Adipose tissue (tissue), 3 donors: ENCODE results near the gene TMEM87B. TPM values are rescaled to one million over a fixed set of nuclear protein-coding genes. Genes with fewer than 3 reads are reported as not detected.

ENCODE experiments used
- polyA plus RNA-seq, 3 donors: library from polyadenylated mRNA; stranded (reverse); fragments of 200-250 nt; gene quantifications; one replicate each; pipeline ENCODE4 v1.2.3, GENCODE V29; 2013
- donor health status: healthy with polysubstance abuse.
- donor health status: Bipolar disorder and iron deficiency.
- donor health status: healthy.

Gene TMEM87B
- polyA plus RNA-seq, 3 donors = 10.0 to 10.3 (median 10.3) TPM

Other genes starting within 250 kb of the TMEM87B start
- gene ANAPC1, start 171.1 kb upstream of the TMEM87B start, polyA plus RNA-seq = 1 to 10 TPM; 5.7 to 9.6 (median 6.4) TPM
- 1 to 10 TPM; 4.2 to 7.5 (median 5.3) TPM for gene MERTK, start 156.7 kb upstream of the TMEM87B start, polyA plus RNA-seq
- 1 to 10 TPM in 2 of 3 donors, under 1 TPM in 1; 0.66 to 7.1 (median 1.7) TPM for gene FBLN7, start 83.1 kb downstream of the TMEM87B start, polyA plus RNA-seq
- 1 to 10 TPM; 2.9 to 6.3 (median 4.4) TPM for gene ZC3H8, start 199.8 kb downstream of the TMEM87B start, polyA plus RNA-seq
- 1 to 10 TPM in 2 of 3 donors, under 1 TPM in 1; 1.00 to 5.3 (median 1.5) TPM for gene ZC3H6, start 220.3 kb downstream of the TMEM87B start, polyA plus RNA-seq